ENCODE measurements around the gene LRP1-AS.

LRP1-AS gene

GRCh38 chr12:57099766-57100165 is 47.7 kb downstream of the LRP1-AS start:
- no peak for DNase-seq (ENCODE audit: low read depth in 3 of 3, low spot score in 1 of 3)

GRCh38 chr12:57099047-57099714 is 48.2 kb downstream of the LRP1-AS start:
- DNase-seq (ENCODE audit: low read depth in 3 of 3, low spot score in 1 of 3) = no peak

GRCh38 chr12:57098546-57098945 is 48.9 kb downstream of the LRP1-AS start:
- no peak for DNase-seq (ENCODE audit: low read depth in 3 of 3, low spot score in 1 of 3)

GRCh38 chr12:57097554-57097835 is 49.9 kb downstream of the LRP1-AS start:
- no peak for DNase-seq (ENCODE audit: low read depth in 3 of 3, low spot score in 1 of 3)

GRCh38 chr12:57096748-57097553 is 50.5 kb downstream of the LRP1-AS start:
- no peak for DNase-seq (ENCODE audit: low read depth in 3 of 3, low spot score in 1 of 3)

- DNase-seq (ENCODE audit: low read depth in 3 of 3, low spot score in 1 of 3) = no peak
Observed at GRCh38 chr12:57096099-57096572, 51.3 kb downstream of the LRP1-AS start.

- DNase-seq (ENCODE audit: low read depth in 3 of 3, low spot score in 1 of 3) = no peak
Observed at GRCh38 chr12:57095440-57095839, 52.0 kb downstream of the LRP1-AS start.

Measured in stimulated activated CD4-positive, alpha-beta T cell treated with anti-CD3 and anti-CD28 coated beads, TNF-alpha, amount 100 ng/mL, for 1 hour (primary cell).